ENCODE measurements around the gene EEIG1. TPM values are rescaled to one million over a fixed set of nuclear protein-coding genes. Genes with fewer than 3 reads are reported as not detected.

The EEIG1 gene
- total RNA-seq, 1 donor: 32.4 TPM

DNA sequence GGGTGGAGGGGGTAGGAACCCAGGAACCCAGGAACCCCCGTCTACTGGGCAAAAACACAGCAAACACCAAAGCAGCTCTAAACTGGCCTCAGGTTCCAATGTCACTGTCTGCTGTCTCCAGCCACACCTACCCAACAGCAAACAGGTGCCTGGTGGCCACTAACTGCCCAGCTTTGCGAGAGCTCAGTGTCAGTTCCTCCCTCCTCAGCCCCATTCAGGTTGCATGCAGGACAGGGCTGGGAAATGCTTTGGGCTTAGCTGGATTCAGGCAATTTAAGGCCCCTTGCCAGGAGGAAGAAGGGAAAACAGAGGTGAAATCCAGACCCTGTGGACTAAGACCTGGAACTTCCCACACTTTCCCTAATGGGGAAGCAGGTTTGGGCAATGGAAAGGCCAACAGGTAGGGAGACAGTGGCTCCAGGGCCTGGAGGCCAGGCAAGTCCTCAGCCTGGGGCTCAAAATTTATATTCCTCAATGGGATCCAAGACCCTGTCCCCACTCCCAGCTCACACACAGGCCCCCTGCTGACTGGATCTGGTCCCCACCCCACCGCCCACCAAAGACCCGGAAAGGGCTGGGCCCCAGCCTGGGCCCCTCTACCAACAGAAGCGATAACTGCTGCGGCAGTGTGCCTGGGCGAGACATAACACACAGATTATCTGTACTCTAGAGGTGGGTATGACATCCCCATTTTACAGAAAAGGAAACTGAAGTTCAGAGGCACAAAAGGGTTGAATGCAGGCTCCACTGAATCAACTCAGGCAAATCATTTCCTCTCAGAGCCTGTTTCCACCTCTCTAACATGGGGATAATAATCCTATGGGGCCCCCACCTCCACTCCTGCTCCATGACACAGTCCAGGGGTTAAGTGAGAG lies 3.5 kb downstream of the EEIG1 start:
- H3K4me3 ChIP-seq (ENCODE audit: low read depth, low read length): peak overlapping the region; percentile 86
- no peak for DNase-seq (ENCODE audit: low read depth)
- TF ChIP-seq, protein P1, sequence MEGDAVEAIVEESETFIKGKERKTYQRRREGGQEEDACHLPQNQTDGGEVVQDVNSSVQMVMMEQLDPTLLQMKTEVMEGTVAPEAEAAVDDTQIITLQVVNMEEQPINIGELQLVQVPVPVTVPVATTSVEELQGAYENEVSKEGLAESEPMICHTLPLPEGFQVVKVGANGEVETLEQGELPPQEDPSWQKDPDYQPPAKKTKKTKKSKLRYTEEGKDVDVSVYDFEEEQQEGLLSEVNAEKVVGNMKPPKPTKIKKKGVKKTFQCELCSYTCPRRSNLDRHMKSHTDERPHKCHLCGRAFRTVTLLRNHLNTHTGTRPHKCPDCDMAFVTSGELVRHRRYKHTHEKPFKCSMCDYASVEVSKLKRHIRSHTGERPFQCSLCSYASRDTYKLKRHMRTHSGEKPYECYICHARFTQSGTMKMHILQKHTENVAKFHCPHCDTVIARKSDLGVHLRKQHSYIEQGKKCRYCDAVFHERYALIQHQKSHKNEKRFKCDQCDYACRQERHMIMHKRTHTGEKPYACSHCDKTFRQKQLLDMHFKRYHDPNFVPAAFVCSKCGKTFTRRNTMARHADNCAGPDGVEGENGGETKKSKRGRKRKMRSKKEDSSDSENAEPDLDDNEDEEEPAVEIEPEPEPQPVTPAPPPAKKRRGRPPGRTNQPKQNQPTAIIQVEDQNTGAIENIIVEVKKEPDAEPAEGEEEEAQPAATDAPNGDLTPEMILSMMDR (IDR thresholded peaks at IDR 0.05; ENCODE audit: insufficient read depth, low read length): no peak

DNA sequence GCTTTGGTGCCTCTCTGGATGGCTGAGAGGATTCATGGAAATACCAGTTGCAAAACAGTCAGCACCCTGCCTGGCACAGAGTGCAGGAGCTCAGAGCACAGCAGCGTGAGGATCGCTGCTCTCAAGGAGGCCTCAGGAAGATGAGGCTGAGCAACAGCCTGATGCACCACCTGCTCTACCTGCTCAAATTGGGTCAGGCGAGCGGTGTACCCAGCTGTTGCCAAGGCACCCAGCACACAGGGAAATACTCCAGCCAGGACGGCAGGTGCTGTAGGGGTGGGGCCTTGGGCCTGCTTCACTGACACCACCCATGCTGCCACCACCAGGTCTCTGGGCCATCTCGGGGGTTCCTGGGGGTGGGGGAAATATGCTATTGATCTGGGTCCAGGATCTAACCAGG lies 4.3 kb downstream of the EEIG1 start:
- no peak for DNase-seq (ENCODE audit: low read depth)
- TF ChIP-seq, protein P1 (IDR thresholded peaks at IDR 0.05; ENCODE audit: insufficient read depth, low read length): no peak

DNA sequence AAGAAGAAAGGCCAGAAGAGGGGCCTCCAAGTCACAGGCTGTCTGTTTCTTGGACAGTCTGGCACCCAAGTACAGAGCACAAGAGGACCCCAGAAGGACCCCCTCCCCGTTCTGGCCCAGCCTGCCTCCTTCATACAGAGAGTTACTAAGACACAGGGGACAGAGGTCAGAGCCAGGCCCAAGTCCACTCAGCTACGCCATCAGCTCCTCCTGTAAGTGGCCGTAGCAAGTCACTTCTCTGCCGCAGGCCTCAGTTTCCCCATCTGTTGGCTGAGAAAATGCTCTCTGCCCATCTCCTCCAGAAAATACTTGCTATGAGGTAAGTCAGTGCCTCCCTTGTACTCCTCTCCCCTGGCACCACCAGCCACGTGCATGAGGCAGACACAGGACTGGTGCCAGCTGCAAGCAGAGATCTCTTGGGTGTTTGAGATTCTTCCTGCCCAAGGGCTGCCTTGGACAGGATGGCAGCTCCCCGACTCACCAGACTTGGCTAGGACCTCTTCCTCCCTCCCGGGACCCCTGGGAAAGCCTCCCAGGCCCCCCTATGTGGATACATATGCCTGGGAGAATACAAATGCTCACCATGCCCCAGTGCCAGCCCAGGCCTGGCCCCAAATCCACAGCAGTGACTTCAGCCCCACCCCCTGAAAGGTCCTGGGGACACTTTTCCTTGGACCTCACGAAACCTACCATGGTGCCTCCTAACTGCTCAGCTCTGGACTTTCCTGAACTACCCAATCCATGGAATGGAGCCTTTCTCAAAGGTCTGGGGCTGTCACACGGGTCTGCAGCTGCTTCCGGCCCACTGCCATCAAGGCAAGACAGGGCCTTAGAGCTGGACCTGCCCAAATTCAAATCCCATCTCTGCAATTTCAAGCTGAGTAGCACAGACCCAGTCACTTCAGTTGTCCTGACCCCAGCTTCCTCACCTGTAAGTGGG lies 5.1 kb downstream of the EEIG1 start:
- peak overlapping the region; percentile 45 for H3K4me3 ChIP-seq (ENCODE audit: low read depth, low read length)
- TF ChIP-seq, protein P1 (IDR thresholded peaks at IDR 0.05; ENCODE audit: insufficient read depth, low read length): no peak
- DNase-seq (ENCODE audit: low read depth): no peak

More for the DNA sequence above, 4.3 kb downstream of the EEIG1 start:
- peak overlapping the region; percentile 45 for H3K4me3 ChIP-seq (ENCODE audit: low read depth, low read length)

DNA sequence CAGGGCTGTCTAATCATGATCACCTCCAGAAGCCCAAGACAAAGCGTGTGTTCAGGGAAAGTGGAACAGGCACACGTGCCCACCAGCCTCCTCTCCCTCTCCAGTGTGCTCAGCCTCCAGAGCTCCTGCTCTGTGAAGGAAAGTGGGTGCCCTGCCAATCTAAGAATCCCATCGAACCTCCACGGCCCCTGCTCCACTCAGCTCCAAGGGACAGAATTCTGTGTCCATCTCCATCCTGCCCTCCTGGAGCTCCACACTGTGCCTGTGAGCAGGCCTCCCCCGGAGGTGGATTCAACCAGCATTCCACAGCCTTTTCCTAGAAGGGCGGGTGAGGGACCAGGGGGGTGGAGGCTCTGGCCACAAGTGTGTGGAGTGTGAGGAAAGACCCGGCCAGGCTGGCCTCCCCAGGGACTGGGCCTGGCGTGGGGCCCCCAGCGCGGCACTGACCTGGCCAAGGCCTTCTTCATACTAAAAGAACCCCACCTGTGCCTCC lies 6.0 kb downstream of the EEIG1 start:
- TF ChIP-seq, protein P1 (IDR thresholded peaks at IDR 0.05; ENCODE audit: insufficient read depth, low read length): no peak
- DNase-seq (ENCODE audit: low read depth): peak; percentile 65
- H3K4me3 ChIP-seq (ENCODE audit: low read depth, low read length): peak overlapping the region; percentile 44

DNA sequence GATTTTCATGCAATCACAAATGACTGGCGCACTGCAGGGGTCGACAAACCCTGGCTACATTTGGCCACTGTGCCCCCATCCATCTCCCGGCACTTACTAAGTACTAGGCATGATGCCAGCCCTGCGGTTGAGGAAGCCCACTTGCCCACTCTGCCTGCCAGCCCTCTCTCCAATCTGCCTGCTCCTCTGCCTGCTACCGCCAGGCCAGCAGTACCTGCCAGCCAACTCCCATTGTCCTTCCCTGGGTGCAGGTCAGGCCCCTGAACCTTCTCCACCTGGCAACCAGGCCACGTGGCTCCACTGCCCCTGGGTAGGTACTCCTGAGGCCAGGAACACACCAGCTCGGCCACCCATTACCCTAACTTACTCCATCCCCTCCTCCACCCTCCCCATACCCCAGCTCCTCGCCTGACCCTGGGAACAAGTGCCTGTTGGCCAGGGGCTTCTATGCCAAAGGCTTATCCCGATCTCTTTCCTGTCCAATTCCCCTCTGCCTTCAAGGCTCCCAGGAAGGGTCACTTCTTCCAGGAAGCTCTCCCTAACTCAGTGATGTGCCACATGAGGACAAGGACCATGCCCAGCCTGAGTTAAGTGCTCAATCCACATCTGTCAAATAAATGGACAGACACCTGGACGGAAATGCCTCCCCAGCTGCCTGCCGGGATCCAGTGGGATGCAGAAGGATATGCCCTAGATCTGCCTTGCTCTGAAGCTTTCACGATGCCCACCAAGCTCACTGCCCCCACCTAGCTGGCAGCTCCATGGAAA lies 6.6 kb downstream of the EEIG1 start:
- TF ChIP-seq, protein P1 (IDR thresholded peaks at IDR 0.05; ENCODE audit: insufficient read depth, low read length): no peak
- DNase-seq (ENCODE audit: low read depth): no peak
- peak overlapping the region; percentile 44 for H3K4me3 ChIP-seq (ENCODE audit: low read depth, low read length)

All from fibroblast of the aortic adventitia (primary cell).